Measurements from ENCODE around the gene RRAS2.

The RRAS2 gene

DNA sequence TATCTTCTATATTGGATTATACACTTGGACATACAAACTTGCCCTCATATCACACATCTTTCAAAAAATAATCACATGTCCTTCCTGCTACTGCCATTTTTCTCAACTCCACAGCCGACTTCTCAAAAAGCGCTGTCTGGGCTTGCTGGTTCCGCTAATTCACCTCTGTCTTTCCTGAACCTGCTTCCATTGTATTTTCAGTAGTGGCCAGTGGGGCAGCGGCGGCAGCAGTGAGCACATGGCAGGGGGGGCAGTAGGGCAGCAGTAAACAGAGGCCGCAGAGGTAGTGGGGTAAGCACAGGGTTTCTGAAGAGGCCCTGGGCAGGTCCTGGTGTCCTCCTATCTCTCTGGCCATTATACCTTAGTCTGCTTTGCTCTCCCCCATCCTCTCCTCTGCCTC, 126.3 kb downstream of the RRAS2 start:
- Mint-ChIP-seq H3K36me3 (ENCODE audit: low read depth) (no peaks in the 10 kb centered on the region), H3K9me3 (no peaks in the 10 kb centered on the region), H3K27me3 (ENCODE audit: low read depth) (peaks cover 49% of the 10 kb centered on the region), H3K27ac (no peak overlapping the region), H3K4me3 (no peak overlapping the region), H3K4me1 (no peaks in the 10 kb centered on the region)
- TF ChIP-seq, protein P1, sequence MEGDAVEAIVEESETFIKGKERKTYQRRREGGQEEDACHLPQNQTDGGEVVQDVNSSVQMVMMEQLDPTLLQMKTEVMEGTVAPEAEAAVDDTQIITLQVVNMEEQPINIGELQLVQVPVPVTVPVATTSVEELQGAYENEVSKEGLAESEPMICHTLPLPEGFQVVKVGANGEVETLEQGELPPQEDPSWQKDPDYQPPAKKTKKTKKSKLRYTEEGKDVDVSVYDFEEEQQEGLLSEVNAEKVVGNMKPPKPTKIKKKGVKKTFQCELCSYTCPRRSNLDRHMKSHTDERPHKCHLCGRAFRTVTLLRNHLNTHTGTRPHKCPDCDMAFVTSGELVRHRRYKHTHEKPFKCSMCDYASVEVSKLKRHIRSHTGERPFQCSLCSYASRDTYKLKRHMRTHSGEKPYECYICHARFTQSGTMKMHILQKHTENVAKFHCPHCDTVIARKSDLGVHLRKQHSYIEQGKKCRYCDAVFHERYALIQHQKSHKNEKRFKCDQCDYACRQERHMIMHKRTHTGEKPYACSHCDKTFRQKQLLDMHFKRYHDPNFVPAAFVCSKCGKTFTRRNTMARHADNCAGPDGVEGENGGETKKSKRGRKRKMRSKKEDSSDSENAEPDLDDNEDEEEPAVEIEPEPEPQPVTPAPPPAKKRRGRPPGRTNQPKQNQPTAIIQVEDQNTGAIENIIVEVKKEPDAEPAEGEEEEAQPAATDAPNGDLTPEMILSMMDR (IDR thresholded peaks at IDR 0.05; ENCODE audit: unreplicated experiment in 3 of 3), result no peak

DNA sequence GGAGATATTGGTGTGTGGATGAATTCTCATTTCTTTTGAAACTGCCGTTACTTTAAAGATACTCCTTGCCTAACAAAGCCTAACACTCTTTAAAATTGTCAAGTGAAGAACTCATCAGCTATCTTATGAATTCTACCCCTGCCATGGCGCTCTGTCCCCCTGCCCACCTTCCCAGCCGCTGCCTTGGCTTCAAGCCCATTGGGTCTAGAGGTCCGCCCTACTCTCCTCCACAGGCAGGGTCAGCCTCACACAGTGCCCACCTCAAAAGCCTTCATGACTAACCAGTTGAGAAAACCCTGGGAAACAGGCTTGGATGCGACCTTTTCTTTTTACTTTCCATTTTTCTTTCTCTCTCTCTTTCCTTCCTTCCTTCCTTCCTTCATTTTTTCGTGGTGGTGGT, 128.6 kb downstream of the RRAS2 start:
- Mint-ChIP-seq H3K27ac (peak overlapping the region in 1 of 3 experiments; percentile 39), H3K4me3 (no peak overlapping the region), H3K36me3 (ENCODE audit: low read depth) (peaks cover 8% of the 10 kb centered on the region), H3K27me3 (ENCODE audit: low read depth) (peaks cover 41% of the 10 kb centered on the region), H3K4me1 (no peaks in the 10 kb centered on the region), H3K9me3 (peaks cover 5% of the 10 kb centered on the region)
- TF ChIP-seq, protein P1 (IDR thresholded peaks at IDR 0.05; ENCODE audit: unreplicated experiment in 3 of 3), result no peak

DNA sequence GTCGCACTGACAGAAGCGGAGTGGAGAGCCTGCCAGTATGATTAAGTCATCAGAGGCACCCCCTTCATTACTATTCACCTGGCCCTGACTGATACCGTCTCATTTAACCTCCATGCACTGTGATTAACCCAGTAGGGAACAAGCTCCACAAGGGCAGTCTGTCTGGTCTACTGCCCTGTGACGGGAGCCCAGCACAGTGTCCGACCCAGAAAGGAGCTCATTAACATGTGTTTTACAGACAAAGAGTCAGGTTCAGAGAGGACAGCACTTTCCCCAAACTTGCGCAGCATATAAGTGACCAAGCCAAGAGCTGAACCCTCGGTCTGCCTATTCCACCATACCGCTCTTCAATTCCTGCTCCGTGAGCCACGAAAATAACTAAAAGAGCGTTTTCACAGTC, 129.5 kb downstream of the RRAS2 start:
- peak overlapping the region in 1 of 3 experiments; percentile 29 for H3K27ac Mint-ChIP-seq

DNA sequence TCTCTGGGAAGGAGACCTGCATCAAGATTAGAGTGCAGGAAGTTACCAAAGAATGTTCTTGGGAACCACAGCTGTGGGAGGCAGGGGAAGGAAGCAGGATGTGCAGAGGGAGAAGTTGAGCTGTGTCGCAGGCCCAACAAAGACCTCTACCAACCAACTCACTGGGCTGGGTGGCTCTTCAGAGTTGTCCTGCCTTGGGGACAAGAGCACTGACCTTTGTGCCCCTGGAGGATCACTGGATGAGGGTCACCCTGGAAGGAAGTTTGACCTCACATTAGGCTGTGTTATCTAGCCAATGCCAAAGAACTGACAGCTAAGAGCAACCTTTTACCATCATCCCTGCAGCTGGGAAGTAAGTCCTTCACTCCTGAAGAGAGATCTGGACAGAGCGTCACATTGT, 130.6 kb downstream of the RRAS2 start:
- TF ChIP-seq, protein P1 (IDR thresholded peaks at IDR 0.05; ENCODE audit: unreplicated experiment in 3 of 3), result no peak
- Mint-ChIP-seq H3K4me1 (no peaks in the 10 kb centered on the region), H3K4me3 (no peak overlapping the region), H3K27me3 (ENCODE audit: low read depth) (peaks cover 35% of the 10 kb centered on the region), H3K36me3 (ENCODE audit: low read depth) (peaks cover 8% of the 10 kb centered on the region), H3K27ac (no peak overlapping the region), H3K9me3 (peaks cover 5% of the 10 kb centered on the region)

More for the DNA sequence above, 129.5 kb downstream of the RRAS2 start:
- H3K4me1 Mint-ChIP-seq, result no peaks in the 10 kb centered on the region
- peaks cover 35% of the 10 kb centered on the region for H3K27me3 Mint-ChIP-seq (ENCODE audit: low read depth)
- TF ChIP-seq, protein P1 (IDR thresholded peaks at IDR 0.05; ENCODE audit: unreplicated experiment in 3 of 3), result no peak
- H3K4me3 Mint-ChIP-seq, result no peak overlapping the region
- H3K36me3 Mint-ChIP-seq (ENCODE audit: low read depth), result peaks cover 8% of the 10 kb centered on the region
- H3K9me3 Mint-ChIP-seq, result peaks cover 5% of the 10 kb centered on the region

Measured in nephron (organoid).